Endodermal cell (in vitro differentiated cells): ENCODE results near the gene WFDC10A. TPM values are rescaled to one million over a fixed set of nuclear protein-coding genes. Genes with fewer than 3 reads are reported as not detected.
"Not testable (repeated sequence)": the region's sequence is repeated elsewhere in the genome, so short reads cannot be mapped to it uniquely, and the experiment has no call there.

Experiments
- DNase-seq: peaks from one replicate; pipeline ENCODE4 v3.0.0-alpha.2; 2017
- H3K27ac ChIP-seq: 2 replicates; pipeline ENCODE4 v1.5.1; 2013; ENCODE audit warnings: mild to moderate bottlenecking, low read depth, low read length, moderate library complexity
- H3K27me3 ChIP-seq: 2 replicates; pipeline ENCODE4 v1.6.1; 2013; ENCODE audit warnings: mild to moderate bottlenecking, low read length, moderate library complexity; ENCODE audit not compliant: insufficient read depth, control insufficient read depth, poor library complexity, severe bottlenecking
- H3K36me3 ChIP-seq: 2 replicates; pipeline ENCODE4 v1.7.0; 2013; ENCODE audit warnings: mild to moderate bottlenecking, low read length, moderate library complexity; ENCODE audit not compliant: control insufficient read depth, insufficient read depth
- H3K4me1 ChIP-seq: one replicate; pipeline ENCODE4 v1.7.0; 2013; ENCODE audit warnings: low read length; ENCODE audit not compliant: control insufficient read depth, insufficient read depth
- H3K4me3 ChIP-seq: 2 replicates; pipeline ENCODE4 v1.5.1; 2013; ENCODE audit warnings: mild to moderate bottlenecking, low read length, moderate library complexity
- H3K9ac ChIP-seq: 2 replicates; pipeline ENCODE4 v1.6.1; 2013; ENCODE audit warnings: mild to moderate bottlenecking, low read length, moderate library complexity; ENCODE audit not compliant: poor library complexity, severe bottlenecking; ENCODE audit errors: extremely low read depth
- H3K9me3 ChIP-seq: 2 replicates; pipeline ENCODE4 v1.6.1; 2013; ENCODE audit warnings: mild to moderate bottlenecking, low read length, moderate library complexity; ENCODE audit not compliant: control insufficient read depth
- H3K27ac Mint-ChIP-seq: 2 replicates; pipeline ENCODE4 v1.8.0; 2020; ENCODE audit warnings: mixed read lengths
- H3K27me3 Mint-ChIP-seq: 2 replicates; pipeline ENCODE4 v1.8.0; 2021; ENCODE audit warnings: mild to moderate bottlenecking, mixed read lengths; ENCODE audit not compliant: insufficient read depth
- H3K36me3 Mint-ChIP-seq: 2 replicates; pipeline ENCODE4 v1.8.0; 2020; ENCODE audit warnings: low read depth, mixed read lengths
- H3K4me1 Mint-ChIP-seq: 2 replicates; pipeline ENCODE4 v1.8.0; 2020; ENCODE audit warnings: mixed read lengths
- H3K4me3 Mint-ChIP-seq: 2 replicates; pipeline ENCODE4 v1.8.0; 2020; ENCODE audit warnings: mild to moderate bottlenecking, moderate library complexity, mixed read lengths
- H3K9me3 Mint-ChIP-seq: 2 replicates; pipeline ENCODE4 v1.8.0; 2020; ENCODE audit warnings: mild to moderate bottlenecking, mixed read lengths
- CTCF ChIP-seq: fragments of 200-600 bp; sonication (generic); conservative IDR thresholded peaks from 2 replicates; pipeline ENCODE4 v1.5.0; 2021; ENCODE audit warnings: antibody characterized with exemption, mild to moderate bottlenecking
- WGBS, 2 experiments: methylation state at CpG; one replicate each; pipeline versions ENCODE4 v1.1.5 to v1.1.7; 2013; ENCODE audit warnings: missing lambda C conversion rate in 2 of 2, mixed read lengths in 1 of 2; ENCODE audit not compliant: insufficient coverage in 1 of 2, insufficient read length in 1 of 2; 5-methylcytosine and 5-hydroxymethylcytosine counted together
- long read RNA-seq, 4 experiments: library from polyadenylated mRNA in 2 of 4; library from RNA in 1 of 4; library from capped mRNA in 1 of 4; stranded (forward) in 3 of 4; unstranded in 1 of 4; transcript quantifications; one replicate each; pipeline ENCODE4 v2.0.0, GENCODE V29; 2020 to 2021; ENCODE audit warnings: inconsistent platforms in 1 of 4
- polyA plus RNA-seq, 2 experiments: library from polyadenylated mRNA; stranded (reverse); fragments of 50-300 nt; gene quantifications; one replicate each; pipeline ENCODE4 v1.2.3, GENCODE V29; 2013
- total RNA-seq, 2 donors: library from RNA; stranded (reverse); fragmentation: NEBNext Ultra II Directional in 1 of 2; extraction: Animal tissue kit (Norgen Biotek cat#: 25700) in 1 of 2; gene quantifications; 2 replicates in 1 of 2; 3 replicates in 1 of 2; pipeline ENCODE4 v1.2.1, GENCODE V29; 2021

The WFDC10A gene
- not detected for total RNA-seq
- not detected for polyA plus RNA-seq (2013, experiment 1 of 2)
- not detected for polyA plus RNA-seq (2013, experiment 2 of 2)
- long read RNA-seq, experiment 1: 0 reads
- long read RNA-seq, experiment 2: 0 reads
- long read RNA-seq, experiment 3: 0 reads
- long read RNA-seq, experiment 4: 0 reads

GRCh38 chr20:45629496-45630100 lies at the start of gene WFDC10A:
Gene WFDC10A, plus strand, starts transcription at chr20:45629739. Its CDS starts 75 bp downstream, at chr20:45629814.
- H3K9ac ChIP-seq: no peak within 1 kb of the TSS
- H3K4me3 Mint-ChIP-seq: no peak within 1 kb of the TSS
- no peaks in the 10 kb centered on the region for H3K4me1 ChIP-seq
- H3K36me3 Mint-ChIP-seq: peaks cover 2% of the 10 kb centered on the region
- no peak within 1 kb of the TSS for H3K27ac Mint-ChIP-seq
- peaks cover 16% of the 10 kb centered on the region for H3K9me3 ChIP-seq
- peaks cover 10% of the 10 kb centered on the region for H3K27me3 Mint-ChIP-seq
- no peaks in the 10 kb centered on the region for H3K27me3 ChIP-seq
- peak; percentile 86 for DNase-seq
- 26 to 31% methylated on average over 8 to 9 of the region's 9 CpGs for WGBS, 2 experiments
- no peak within 1 kb of the TSS for H3K4me3 ChIP-seq
- H3K36me3 ChIP-seq: no peaks in the 10 kb centered on the region
- H3K9me3 Mint-ChIP-seq: peaks cover 10% of the 10 kb centered on the region
- peaks cover 1% of the 10 kb centered on the region for H3K4me1 Mint-ChIP-seq
- peak; percentile 85 for TF ChIP-seq CTCF
- H3K27ac ChIP-seq: no peak within 1 kb of the TSS

GRCh38 chr20:45581702-45582101 lies 47.8 kb upstream of the WFDC10A start:
- DNase-seq: no peak
- H3K4me3 Mint-ChIP-seq: no peak overlapping the region
- no peak for TF ChIP-seq CTCF
- H3K9me3 Mint-ChIP-seq: peaks cover 2% of the 10 kb centered on the region
- Histone ChIP-seq H3K36me3 (no peaks in the 10 kb centered on the region), H3K27ac (no peak overlapping the region), H3K4me3 (no peak overlapping the region), H3K9ac (no peak overlapping the region), H3K27me3 (no peaks in the 10 kb centered on the region), H3K9me3 (no peaks in the 10 kb centered on the region), H3K4me1 (peaks cover 8% of the 10 kb centered on the region)
- peaks cover 20% of the 10 kb centered on the region for H3K4me1 Mint-ChIP-seq
- H3K36me3 Mint-ChIP-seq: no peaks in the 10 kb centered on the region
- H3K27me3 Mint-ChIP-seq: no peaks in the 10 kb centered on the region
- H3K27ac Mint-ChIP-seq: no peak overlapping the region

GRCh38 chr20:45583502-45583901 lies 46.0 kb upstream of the WFDC10A start:
- H3K36me3 Mint-ChIP-seq: no peaks in the 10 kb centered on the region
- peak overlapping the region; percentile 3 for H3K4me3 ChIP-seq
- H3K9me3 Mint-ChIP-seq: peaks cover 7% of the 10 kb centered on the region
- H3K4me1 Mint-ChIP-seq: peaks cover 10% of the 10 kb centered on the region
- DNase-seq: peak; percentile 72
- 53 to 62% methylated on average over 2 to 3 of the region's 3 CpGs for WGBS, 2 experiments
- no peak overlapping the region for H3K27ac Mint-ChIP-seq
- no peak overlapping the region for H3K4me3 Mint-ChIP-seq
- peaks cover 8% of the 10 kb centered on the region for H3K4me1 ChIP-seq
- peaks cover 5% of the 10 kb centered on the region for H3K9me3 ChIP-seq
- H3K27me3 ChIP-seq: no peaks in the 10 kb centered on the region
- no peak overlapping the region for H3K9ac ChIP-seq
- H3K27ac ChIP-seq: no peak overlapping the region
- H3K27me3 Mint-ChIP-seq: peaks cover 3% of the 10 kb centered on the region
- no peaks in the 10 kb centered on the region for H3K36me3 ChIP-seq
- no peak for TF ChIP-seq CTCF

- peak overlapping the region; percentile 3 for H3K4me3 ChIP-seq
- not testable (repeated sequence) for H3K4me3 Mint-ChIP-seq, H3K27me3 ChIP-seq, H3K9ac ChIP-seq, H3K27ac Mint-ChIP-seq, H3K4me1 ChIP-seq, H3K36me3 Mint-ChIP-seq, H3K27me3 Mint-ChIP-seq, H3K36me3 ChIP-seq, H3K27ac ChIP-seq
- peaks cover 13% of the 10 kb centered on the region for H3K9me3 ChIP-seq
- H3K9me3 Mint-ChIP-seq: peaks cover 12% of the 10 kb centered on the region
- 68% methylated on average over 5 of the region's 5 CpGs; no CpG with 5 or more reads in 1 of the 2 experiments for WGBS, 2 experiments
- DNase-seq: peak; percentile 57
- peaks cover 11% of the 10 kb centered on the region for H3K4me1 Mint-ChIP-seq
Observed at GRCh38 chr20:45584294-45584693, 45.2 kb upstream of the WFDC10A start.

- H3K27me3 ChIP-seq, H3K36me3 ChIP-seq, H3K4me1 ChIP-seq, H3K4me3 ChIP-seq, H3K4me3 Mint-ChIP-seq, H3K27me3 Mint-ChIP-seq, H3K36me3 Mint-ChIP-seq, H3K27ac ChIP-seq, DNase-seq, H3K9ac ChIP-seq, H3K27ac Mint-ChIP-seq: not testable (repeated sequence)
- H3K9me3 ChIP-seq: peaks cover 17% of the 10 kb centered on the region
- Mint-ChIP-seq H3K4me1 (peaks cover 13% of the 10 kb centered on the region), H3K9me3 (peaks cover 15% of the 10 kb centered on the region)
- 92 to 97% methylated on average over 4 to 5 of the region's 5 CpGs for WGBS, 2 experiments
Observed at GRCh38 chr20:45585986-45586385, 43.6 kb upstream of the WFDC10A start.
